HG03159 (cell line): Measurements from ENCODE around the gene DNAI1.
"Not testable (repeated sequence)": the region's sequence is repeated elsewhere in the genome, so short reads cannot be mapped to it uniquely, and the experiment has no call there.

Experiments
- ATAC-seq: cut with Tn5 transposase; IDR thresholded peaks from one replicate; pipeline ENCODE4 v1.9.1; 2021; ENCODE audit warnings: mild to moderate bottlenecking, moderate library complexity; ENCODE audit not compliant: unreplicated experiment

DNAI1 gene

GRCh38 chr9:34458013-34458958 lies at the start of gene DNAI1, which contains the start of gene FAM219A:
DNAI1 (plus strand) TSS chr9:34458805; CDS start chr9:34459006, 201 bp downstream.
FAM219A (minus strand) TSS chr9:34458570; CDS start chr9:34458263, 307 bp downstream.
- peak; percentile 97 for ATAC-seq

GRCh38 chr9:34409154-34409553 lies 49.5 kb upstream of the DNAI1 start:
- ATAC-seq, result no peak

- no peak for ATAC-seq
Measured at GRCh38 chr9:34412336-34412735, 46.3 kb upstream of the DNAI1 start.

- no peak for ATAC-seq
Measured at GRCh38 chr9:34413231-34413852, 45.3 kb upstream of the DNAI1 start.

GRCh38 chr9:34417734-34418133 lies 40.9 kb upstream of the DNAI1 start:
- ATAC-seq, result no peak

- no peak for ATAC-seq
Measured at GRCh38 chr9:34419716-34420504, 38.7 kb upstream of the DNAI1 start.

GRCh38 chr9:34426347-34427074 lies 32.1 kb upstream of the DNAI1 start:
- ATAC-seq, result no peak

- ATAC-seq, result no peak
Measured at GRCh38 chr9:34428325-34428958, 30.2 kb upstream of the DNAI1 start.

GRCh38 chr9:34430843-34431437 lies 27.7 kb upstream of the DNAI1 start:
- no peak for ATAC-seq

GRCh38 chr9:34431667-34432066 lies 26.9 kb upstream of the DNAI1 start:
- ATAC-seq, result no peak

GRCh38 chr9:34437006-34437925 lies 21.3 kb upstream of the DNAI1 start:
- no peak for ATAC-seq

GRCh38 chr9:34437926-34438307 lies 20.7 kb upstream of the DNAI1 start:
- not testable (repeated sequence) for ATAC-seq

GRCh38 chr9:34438465-34438864 lies 20.1 kb upstream of the DNAI1 start:
- ATAC-seq, result not testable (repeated sequence)

GRCh38 chr9:34440017-34440416 lies 18.6 kb upstream of the DNAI1 start:
- no peak for ATAC-seq

GRCh38 chr9:34442770-34443169 lies 15.8 kb upstream of the DNAI1 start:
- no peak for ATAC-seq

GRCh38 chr9:34443533-34443932 lies 15.1 kb upstream of the DNAI1 start:
- ATAC-seq, result no peak

GRCh38 chr9:34443976-34444375 lies 14.6 kb upstream of the DNAI1 start:
- ATAC-seq, result no peak

- ATAC-seq, result no peak
Measured at GRCh38 chr9:34446468-34446891, 12.1 kb upstream of the DNAI1 start.

GRCh38 chr9:34446951-34447350 lies 11.7 kb upstream of the DNAI1 start:
- no peak for ATAC-seq
